HepG2 (cell line): Measurements from ENCODE around the gene TIMM10.

Experiments
- CHD4 ChIP-seq: fragments of 200-600 bp; sonication (generic); IDR thresholded peaks from 2 replicates; pipeline ENCODE4 v1.7.0; 2017; ENCODE audit warnings: mild to moderate bottlenecking, low read length, borderline replicate concordance
- CTCF ChIP-seq: sonication (generic); formaldehyde crosslinking; IDR thresholded peaks from 2 replicates; pipeline ENCODE4 v1.5.0; 2020; ENCODE audit warnings: mild to moderate bottlenecking, missing genetic modification reagents, moderate library complexity
- EZH2 ChIP-seq: conservative IDR thresholded peaks from 2 replicates; pipeline ENCODE4 v1.6.1; 2012; ENCODE audit warnings: mild to moderate bottlenecking, low read depth, low read length, moderate library complexity
- NCOR1 ChIP-seq: fragments of 200-600 bp; sonication (generic); IDR thresholded peaks from 2 replicates; pipeline ENCODE4 v1.7.0; 2017; ENCODE audit warnings: antibody characterized with exemption, low read length, borderline replicate concordance
- POLR2AphosphoS5 ChIP-seq: IDR thresholded peaks from 2 replicates; pipeline ENCODE4 v1.6.1; 2012; ENCODE audit warnings: low read depth, low read length
- SIN3A ChIP-seq: IDR thresholded peaks from 2 replicates; pipeline ENCODE4 v1.6.1; 2011; ENCODE audit warnings: low read depth, mild to moderate bottlenecking, control low read depth, low read length, borderline replicate concordance
- SMARCC2 ChIP-seq: fragments of 450-650 bp; IDR thresholded peaks from 2 replicates; pipeline ENCODE4 v1.6.1; 2017; ENCODE audit warnings: antibody characterized with exemption, mild to moderate bottlenecking
- SNRNP70 ChIP-seq: fragments of 200-400 bp; formaldehyde crosslinking; IDR thresholded peaks from 2 replicates; pipeline ENCODE4 v1.6.1; 2017; ENCODE audit warnings: mild to moderate bottlenecking, low read depth, low read length, moderate library complexity
- TARDBP ChIP-seq: sonication (generic); formaldehyde crosslinking; IDR thresholded peaks from 2 replicates; pipeline ENCODE4 v1.8.0; 2022; ENCODE audit warnings: mild to moderate bottlenecking, missing genetic modification reagents
- ZNF282 ChIP-seq: fragments of 450-650 bp; IDR thresholded peaks from 2 replicates; pipeline ENCODE4 v1.6.1; 2018; ENCODE audit not compliant: partially characterized antibody
- ZNF3 ChIP-seq: IDR thresholded peaks from 2 replicates; pipeline ENCODE4 v1.7.0; 2017; ENCODE audit warnings: inconsistent platforms
- ZNF737 ChIP-seq: sonication (generic); formaldehyde crosslinking; IDR thresholded peaks from 2 replicates; pipeline ENCODE4 v1.5.0; 2020; ENCODE audit warnings: missing genetic modification reagents, mild to moderate bottlenecking, borderline replicate concordance
- ZNF816 ChIP-seq: sonication (generic); formaldehyde crosslinking; IDR thresholded peaks from 2 replicates; pipeline ENCODE4 v1.8.0; 2022; ENCODE audit warnings: missing genetic modification reagents, mild to moderate bottlenecking, borderline replicate concordance

GRCh38 chr11:57513452-57513795 lies 17.1 kb downstream of the TIMM10 start:
- TF ChIP-seq CTCF (CRISPR knock-in tag), result no peak
- TF ChIP-seq NCOR1, result no peak
- TF ChIP-seq SIN3A, result no peak
- no peak for TF ChIP-seq ZNF3
- no peak for TF ChIP-seq ZNF282
- no peak for TF ChIP-seq SMARCC2
- no peak for TF ChIP-seq TARDBP (CRISPR knock-in tag)
- TF ChIP-seq POLR2AphosphoS5, result no peak
- no peak for TF ChIP-seq EZH2
- TF ChIP-seq SNRNP70, result no peak
- no peak for TF ChIP-seq ZNF737 (CRISPR knock-in tag)
- no peak for TF ChIP-seq CHD4
- no peak for TF ChIP-seq ZNF816
